Suppressor macrophage (primary cell): ENCODE results near the gene PEX7.
A peak's percentile ranks its signal among the peaks of the same experiment; 100 is the strongest.
"Not testable (repeated sequence)": the region's sequence is repeated elsewhere in the genome, so short reads cannot be mapped to it uniquely, and the experiment has no call there.

Experiments used
- DNase-seq, 4 experiments: peaks; one replicate each; pipeline ENCODE4 v3.0.0-alpha.2; 2020 to 2022

PEX7 gene

DNA sequence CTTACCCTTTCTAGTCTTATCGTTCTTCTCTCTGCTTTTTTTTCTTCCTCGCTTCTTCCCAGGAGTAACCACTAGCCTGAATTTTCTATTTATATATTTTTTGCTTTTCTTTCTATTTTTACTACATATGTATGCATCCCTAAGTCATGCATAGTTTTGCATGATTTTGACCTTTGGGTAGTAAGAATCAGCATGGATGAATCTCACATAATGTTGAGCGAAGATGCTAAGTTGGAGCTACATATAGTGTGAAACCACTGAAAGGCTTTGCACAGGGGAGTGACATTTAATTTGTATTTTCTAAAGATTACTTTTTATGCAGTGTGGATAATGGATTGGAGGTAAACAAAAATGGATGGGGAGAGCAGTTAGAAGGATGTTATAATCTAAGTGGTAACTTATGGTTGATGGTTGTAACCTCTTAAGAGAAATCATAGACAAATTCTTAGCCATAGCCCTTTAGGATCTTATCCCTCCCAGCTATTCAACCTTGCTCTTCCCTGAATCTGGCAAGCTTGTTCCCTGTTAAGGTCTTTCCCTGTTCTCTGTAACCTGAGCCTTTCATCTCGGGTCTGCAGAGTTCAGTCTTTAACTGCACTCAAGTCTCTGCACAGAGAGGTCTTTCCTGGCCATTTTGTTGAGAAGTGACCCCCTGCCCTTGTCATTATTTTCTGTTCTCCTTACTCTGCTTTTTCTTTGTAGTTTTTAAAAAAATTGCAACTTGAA is 18.0 kb downstream of the PEX7 start:
- no peak for DNase-seq

DNA sequence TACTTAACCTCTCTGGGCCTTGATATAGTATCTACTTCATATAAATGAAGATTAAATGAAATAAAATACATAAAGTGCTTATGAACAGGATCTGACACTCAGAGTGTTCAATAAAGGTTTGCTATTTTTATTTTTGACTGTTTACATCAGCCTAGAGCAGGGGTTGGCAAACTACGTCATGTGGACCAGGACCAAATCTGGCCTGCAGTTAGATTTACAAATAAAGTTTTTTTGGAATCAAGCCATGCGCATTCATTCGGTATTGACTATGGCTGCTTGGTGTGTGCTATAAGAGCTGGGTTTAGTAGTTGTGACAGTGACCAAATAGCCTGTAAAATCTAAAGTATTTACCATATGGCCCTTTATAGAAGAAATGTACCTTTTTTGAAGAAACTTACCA is 20.8 kb downstream of the PEX7 start:
- no peak for DNase-seq

DNA sequence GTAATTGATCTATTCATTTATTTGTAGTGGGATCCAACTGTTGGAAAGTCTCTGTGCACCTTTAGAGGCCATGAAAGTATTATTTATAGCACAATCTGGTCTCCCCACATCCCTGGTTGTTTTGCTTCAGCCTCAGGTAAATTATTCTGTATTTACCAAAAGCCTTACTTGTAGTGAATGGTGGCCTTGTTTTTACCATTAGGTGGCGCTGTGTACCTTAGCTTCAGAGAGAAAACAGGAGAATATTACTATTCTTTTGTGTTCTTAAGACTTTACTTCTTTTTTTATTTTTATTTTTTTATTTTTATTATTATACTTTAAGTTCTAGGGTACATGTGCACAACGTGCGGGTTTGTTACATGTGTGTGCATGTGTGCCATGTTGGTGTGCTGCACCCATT is 23.7 kb downstream of the PEX7 start:
- DNase-seq, result peak; percentile 53 to 77 (median 60)

DNA sequence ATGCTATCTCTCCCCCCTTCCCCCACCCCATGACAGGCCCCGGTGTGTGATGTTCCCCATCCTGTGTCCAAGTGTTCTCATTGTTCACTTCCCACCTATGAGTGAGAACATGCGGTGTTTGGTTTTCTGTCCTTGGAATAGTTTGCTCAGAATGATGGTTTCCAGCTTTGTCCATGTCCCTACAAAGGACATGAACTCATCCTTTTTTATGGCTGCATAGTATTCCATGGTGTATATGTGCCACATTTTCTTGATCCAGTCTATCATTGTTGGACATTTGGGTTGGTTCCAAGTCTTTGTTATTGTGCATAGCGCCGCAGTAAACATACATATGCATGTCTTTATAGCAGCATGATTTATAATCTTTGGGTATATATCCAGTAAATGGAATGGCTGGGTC is 24.1 kb downstream of the PEX7 start:
- not testable (repeated sequence) for DNase-seq

DNA sequence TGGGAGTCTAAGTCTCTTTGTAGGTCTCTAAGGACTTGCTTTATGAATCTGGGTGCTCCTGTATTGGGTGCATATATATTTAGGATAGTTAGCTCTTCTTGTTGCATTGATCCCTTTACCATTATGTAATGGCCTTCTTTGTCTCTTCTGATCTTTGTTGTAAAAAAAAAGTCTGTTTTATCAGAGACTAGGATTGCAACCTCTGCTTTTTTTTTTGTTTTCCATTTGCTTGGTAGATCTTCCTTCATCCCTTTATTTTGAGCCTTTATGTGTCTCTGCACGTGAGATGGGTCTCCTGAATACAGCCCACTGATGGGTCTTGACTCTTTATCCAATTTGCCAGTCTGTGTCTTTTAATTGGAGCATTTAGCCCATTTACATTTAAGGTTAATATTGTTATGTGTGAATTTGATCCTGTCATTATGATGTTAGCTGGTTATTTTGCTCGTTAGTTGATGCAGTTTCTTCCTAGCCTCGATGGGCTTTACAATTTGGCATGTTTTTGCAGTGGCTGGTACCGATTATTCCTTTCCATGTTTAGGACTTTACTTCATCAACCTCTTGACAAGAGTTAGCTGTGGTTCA is 27.7 kb downstream of the PEX7 start:
- not testable (repeated sequence) for DNase-seq

DNA sequence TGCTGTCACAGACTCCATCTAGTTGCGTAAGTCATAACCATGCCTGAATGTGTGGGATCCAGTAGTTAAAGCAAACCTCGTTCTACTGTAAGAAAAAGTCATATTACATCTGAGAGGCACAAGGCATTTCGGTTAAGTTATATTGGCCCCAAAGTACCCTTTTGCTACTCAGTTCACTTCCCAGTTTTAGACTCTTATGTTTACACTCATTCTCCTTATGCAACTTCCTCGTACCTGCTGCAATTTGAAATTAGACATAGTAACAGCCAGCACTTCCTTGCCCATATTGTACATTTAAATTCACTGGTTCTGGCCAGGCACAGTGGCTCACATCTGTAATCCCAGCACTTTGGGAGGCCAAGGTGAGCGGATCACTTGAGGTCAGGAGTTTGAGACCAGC is 37.0 kb downstream of the PEX7 start:
- DNase-seq, result peak; percentile 29 to 66 (median 52)

DNA sequence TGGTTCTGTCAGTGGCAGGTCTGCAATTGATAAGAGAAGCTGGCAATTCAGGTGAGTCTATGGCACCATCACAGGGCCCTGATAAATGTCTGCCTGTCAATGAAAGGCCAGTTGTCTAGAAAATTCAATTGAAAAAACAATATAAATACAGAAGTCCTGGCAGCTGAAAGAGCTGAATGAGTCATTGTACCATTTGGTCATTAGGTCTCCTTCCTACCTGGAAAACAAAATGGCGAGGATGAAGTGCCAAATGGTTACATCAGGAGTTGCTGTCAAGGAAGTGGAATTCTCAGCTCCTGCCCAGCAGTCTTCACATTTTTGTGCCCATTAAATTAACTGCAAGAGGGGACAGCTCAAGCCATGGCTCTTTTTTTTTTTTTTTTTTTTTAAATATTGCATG is 37.7 kb downstream of the PEX7 start:
- DNase-seq, result no peak

DNA sequence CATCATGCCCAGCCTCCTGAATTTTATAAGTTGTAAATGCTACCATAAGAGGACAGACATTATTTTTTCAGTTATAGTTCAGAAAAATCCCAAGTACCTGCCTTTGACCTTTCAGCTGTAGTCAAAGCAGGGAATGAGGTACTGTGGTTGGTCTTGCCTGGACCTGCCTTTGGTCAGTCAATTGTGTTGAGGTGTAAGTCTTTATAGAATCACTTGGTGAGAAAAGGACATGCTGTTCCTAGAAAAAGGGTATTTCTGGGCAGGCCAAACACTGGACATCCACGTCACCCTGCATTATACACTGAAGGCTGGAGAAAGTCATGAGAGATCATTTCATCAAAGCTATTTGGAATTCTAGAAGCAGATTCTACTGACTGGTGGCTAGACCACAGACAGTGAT is 40.3 kb downstream of the PEX7 start:
- no peak for DNase-seq

DNA sequence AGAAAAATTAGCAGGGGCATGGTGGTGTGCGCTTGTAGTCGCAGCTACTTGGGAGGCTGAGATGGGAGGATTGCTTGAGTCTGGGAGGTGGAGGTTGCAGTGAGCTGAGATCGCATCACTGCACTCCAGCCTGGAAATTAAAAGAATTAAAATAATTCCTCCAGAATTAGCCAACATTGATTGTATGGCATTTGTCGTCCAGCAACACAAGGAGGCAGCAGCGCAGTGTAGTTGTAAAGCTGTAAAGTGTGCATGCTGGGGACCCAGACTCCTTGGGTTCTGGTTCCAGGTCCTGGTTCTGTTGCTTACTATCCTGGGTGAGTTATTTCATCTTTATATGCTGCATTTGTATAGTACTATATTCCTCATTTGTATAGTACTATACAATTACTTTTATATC is 41.4 kb downstream of the PEX7 start:
- no peak for DNase-seq

DNA sequence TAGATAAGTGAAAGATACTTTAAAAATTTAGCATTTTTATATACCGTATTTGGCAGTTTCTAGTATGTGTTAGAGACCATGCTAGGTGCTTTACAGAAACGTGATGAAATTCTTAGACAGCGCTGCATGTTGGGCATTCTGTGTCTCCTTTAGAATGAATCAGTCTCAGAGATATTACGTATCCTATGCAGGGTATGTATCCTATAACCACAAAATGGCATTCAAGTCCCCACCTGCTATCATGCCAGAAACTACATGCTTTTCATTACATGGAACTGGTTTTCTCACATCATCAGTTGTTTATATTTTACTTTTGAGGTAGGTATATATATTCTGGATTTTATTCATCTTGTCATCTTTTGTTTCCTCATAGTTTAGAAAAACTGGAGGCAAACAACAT is 42.3 kb downstream of the PEX7 start:
- DNase-seq, result no peak

DNA sequence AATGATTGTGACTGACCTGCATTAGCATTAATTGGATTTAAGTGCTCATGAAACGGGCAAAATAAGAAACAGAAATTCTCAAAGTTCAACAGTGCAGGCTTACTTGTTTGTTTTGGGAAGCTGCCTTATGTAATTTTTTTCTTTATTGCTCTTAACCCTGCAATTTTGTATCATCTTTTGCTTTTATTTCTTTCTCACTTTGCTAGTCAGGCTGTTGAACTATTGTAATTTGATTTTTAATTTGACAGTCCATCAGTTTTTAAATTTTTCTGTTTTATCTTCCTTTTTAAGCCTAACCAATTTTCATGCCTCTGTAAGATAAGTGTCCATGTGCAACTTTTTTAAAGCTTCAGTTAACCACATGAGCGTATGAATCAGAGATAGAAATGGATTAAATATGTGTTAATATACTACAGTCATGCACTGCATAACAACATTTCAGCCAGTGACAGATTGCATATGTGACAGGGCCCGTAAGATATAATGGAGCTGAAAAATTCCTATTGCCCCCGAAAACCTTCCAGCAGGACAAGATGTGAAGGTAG is 44.6 kb downstream of the PEX7 start:
- DNase-seq, result no peak

DNA sequence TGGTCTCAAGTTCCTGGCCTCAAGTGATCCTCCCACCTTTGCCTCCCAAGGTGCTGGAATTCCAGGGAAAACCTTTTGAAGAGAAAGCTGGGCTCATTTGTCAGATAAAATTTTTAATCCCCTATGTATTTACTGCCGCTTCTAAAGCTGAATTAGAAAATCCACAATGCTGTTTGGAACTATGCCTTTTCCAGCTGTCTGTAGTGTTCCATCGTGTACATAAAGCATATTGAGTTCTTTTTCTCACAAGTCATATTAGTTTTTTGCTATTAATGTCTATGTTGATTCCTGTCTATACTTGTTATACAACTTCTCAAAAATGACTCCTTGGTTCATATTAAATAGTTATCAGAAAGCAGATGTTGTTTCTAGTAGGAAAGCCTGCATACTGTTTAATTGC is 47.1 kb downstream of the PEX7 start:
- DNase-seq, result no peak

DNA sequence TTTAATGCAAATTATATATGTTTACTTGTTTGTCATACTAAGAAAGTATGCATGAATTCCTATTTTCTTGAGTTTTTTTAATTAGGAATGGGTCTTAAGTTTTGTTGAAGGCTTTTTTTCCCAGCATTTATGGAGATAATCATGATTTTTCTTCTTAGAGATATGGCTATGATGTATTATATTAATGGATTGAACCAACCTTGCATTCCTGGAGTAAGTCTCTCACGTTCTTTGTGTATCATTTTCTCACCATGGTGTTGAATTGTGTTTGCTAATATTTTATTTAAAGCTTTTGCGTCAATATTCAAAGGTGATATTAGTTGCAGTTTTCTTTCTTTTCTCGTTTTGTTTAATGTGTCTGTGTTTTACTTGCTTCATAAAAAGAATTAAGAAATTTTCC is 51.4 kb downstream of the PEX7 start:
- peak in 1 of 4 experiments; percentile 17 for DNase-seq

DNA sequence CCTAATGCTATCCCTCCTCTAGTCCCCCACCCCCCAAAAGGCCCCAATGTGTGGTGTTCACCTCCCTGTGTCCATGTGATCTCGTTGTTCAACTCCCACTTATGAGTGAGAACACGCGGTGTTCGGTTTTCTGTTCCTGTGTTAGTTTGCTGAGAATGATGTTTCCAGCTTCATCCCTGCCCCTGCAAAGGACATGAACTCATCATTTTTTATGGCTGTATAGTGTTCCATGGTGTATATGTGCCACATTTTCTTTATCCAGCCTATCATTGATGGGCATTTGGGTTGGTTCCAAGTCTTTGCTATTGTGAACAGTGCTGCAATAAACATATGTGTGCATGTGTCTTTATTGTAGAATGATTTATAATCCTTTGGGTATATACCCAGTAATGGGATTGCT is 54.1 kb downstream of the PEX7 start:
- not testable (repeated sequence) for DNase-seq

DNA sequence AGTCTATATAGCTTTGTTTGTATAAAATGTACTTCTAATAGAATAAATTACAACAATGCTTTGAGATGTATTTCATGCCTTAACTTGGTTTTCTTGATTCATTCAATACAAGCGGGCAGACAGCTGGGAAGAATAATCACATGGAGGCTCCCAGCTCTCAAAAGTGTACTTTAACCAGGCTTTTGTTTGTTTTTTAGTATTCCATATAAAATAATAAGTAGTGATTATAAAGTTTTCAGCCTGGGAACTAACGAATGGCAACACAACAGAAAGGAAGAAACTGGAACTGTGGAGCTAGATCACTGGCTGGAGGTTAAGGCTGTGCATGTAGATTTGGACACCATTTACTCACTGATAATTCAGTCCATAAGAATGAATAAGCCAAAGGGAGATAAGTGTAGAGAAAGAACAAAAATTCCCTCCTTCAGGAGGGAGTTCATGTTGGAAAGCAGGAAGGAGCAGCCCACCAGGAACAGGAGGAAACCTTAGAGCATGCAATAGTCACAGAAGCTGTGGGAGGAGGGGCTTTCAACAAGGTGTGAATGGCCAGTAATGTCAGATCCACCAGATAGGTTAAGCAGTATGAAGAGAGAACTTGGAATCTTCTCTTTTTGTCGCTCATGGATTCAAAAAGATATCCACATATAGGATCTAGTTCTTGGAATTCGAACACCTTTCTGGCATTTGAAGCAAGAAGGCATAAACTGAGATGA is 58.5 kb downstream of the PEX7 start:
- no peak for DNase-seq

DNA sequence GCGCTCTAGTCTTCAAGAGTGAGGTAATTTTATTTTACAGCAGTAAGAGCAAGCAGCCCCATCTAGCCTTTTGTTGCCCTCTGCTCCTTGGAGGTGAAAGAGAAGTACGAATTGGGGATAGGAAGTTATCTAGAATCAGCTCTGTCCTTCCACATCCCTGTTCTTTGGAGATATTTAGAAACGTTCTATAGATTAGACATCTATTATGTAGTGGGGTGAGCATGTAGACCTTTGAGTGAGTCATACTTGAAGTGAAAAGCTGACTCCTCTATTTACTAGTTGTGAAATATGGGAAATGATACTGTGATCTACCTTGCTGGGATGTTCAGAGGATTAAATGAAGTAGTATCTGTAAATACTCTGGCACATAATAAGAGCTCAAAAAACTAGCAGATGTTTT is 63.7 kb downstream of the PEX7 start:
- no peak for DNase-seq

DNA sequence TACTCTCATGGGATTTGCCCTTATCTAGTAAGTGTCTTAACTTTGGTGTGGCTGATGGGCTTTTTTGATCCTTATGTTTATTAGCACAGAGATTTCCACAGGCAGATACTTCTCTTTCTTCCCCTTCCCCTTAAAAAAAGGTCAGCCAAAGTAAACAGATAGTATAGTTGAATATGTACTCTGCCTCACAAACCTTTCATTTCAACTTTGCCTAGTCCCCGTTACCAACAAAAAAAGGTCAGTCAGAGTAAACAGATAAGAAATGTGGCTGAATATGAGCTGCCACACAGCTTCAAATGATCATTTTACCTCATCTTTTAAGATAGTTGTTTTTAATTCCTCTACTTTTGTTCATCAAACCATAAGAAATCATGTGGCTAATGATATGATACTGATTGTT is 65.6 kb downstream of the PEX7 start:
- DNase-seq, result no peak

DNA sequence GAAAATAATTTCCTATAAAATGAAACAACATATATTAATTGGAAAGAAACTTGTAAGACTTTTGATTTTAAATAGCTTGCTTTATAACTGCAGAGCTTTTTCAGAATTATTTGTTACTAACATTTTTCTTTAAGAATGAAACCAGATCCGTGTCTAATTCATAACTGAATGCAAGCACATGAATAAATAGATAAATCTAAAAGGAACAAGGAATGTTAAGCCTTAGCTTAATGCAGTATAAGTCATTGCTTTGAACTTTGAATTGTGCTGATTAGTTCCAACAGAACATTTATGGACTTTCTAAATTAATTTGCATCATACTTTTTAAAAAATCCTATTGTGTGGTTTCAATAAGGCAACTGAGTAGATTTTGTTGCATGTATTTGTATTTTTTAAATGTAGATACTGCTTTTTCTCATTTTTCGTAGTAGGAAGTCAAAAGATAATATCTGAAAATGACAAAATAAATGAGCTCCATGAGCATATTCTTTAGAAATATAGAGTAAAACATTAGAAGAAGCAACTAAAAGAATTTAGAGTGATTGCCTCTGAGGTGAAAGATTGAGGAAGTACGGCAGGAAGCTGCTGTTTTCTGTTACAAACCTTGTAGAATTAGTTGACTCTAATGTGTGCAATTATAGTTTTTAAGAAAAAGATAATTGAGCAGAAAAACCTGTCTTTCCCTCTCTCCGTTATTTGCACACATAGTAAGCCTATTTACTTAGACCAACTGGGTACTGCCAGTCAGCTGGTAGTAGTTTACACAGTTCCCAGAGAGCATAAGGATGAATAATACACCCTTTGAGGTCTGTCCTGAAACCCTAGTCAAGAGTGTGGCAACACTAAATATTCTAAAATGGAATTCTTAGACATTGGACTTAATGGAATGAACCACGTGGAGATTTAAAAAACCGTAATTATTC is 67.1 kb downstream of the PEX7 start:
- DNase-seq, result peak in 2 of 4 experiments; percentile 7 to 20

DNA sequence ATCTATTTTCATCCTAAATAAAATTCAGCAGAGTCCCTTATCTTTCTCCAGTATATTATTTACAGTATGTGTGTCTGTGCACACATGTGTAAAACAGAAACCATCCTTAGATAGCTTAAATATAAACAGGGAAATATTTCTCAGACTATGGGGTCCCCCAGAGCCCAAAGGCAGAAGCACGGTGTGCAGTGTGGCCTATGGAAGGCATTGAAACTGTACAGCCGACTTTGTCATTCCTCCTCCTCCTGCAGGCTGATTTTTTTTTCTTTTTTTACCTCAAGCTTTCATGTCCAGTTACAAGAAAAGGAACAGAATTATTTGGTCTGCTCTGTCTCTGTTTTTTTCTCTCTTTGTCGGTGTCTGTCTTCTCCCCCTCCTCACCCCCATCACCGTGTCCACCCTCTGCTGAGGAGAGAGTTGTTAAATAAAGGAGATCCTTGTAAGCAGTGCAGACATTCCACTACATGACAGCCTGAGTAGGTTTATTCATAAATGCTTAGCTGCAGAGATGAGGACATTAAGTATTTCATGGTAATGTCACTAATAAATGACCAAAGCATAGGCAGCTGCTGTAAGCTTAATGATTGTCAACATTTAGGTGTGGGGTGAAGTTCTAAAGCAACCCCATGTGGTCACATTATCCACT is 67.9 kb downstream of the PEX7 start:
- DNase-seq, result no peak

DNA sequence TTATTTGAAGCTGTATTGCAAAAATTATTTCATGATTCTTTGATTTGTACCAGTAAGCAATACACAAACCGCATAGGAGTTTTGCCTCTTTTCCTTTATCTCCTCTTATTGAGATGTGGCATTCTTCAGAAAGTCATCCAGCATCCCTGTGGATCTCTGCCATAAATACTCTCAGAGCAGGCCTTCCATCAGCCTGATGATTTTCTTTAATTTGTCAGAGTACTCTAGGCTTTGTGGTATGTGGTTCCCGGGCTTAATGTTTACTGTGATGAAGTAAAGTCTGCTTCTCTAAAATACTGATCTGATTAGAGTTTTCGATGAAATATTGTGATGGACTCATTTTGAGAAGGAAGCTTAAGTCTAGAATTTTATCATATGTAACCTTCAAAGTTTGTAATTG is 68.6 kb downstream of the PEX7 start:
- no peak for DNase-seq

DNA sequence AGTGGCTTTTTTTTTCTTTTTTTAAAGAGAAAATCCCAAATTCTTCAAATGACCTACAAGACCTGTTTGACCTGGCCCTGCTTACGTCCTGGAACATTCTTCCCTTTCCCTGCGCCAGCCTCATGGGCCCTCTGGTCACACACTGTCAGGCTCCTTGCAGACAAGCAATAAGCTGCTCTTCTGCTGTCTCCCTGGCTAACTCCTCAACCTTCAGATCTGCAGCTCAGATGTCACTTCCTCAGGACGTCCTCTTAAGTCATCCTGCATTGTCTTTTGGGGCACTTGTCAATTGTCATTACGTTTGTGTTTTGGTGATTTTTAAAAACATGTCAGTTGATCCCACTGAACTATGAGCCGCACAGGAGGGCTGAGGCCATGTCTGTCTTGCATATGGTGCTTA is 70.8 kb downstream of the PEX7 start:
- DNase-seq, result no peak

DNA sequence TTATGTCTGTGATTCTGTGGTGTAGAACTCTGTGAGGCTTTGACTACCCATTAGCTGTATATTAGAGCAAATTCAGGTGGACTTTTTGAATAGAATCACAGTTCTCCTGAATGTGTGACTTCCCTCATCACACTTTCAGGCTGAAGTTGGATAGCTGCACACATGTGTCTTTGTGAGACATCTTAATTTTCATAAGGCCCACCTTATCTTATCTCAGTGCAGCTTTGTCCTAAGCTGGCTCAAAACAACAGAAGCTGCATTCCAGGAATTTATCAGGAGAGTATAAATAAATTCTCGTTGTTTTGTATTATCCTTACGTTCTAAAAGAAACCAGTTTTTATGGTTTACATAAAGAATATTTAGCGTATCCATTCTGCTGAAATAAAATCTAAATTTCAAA is 73.5 kb downstream of the PEX7 start:
- DNase-seq, result no peak
